Loucy (cell line): Measurements from ENCODE around the gene EXOSC7.

Source experiments
- H2AFZ ChIP-seq: fragments of 200-600 bp; sonication (generic); 2 replicates; pipeline ENCODE4 v1.6.0; 2016; ENCODE audit warnings: antibody characterized with exemption, mild to moderate bottlenecking, low read length, moderate library complexity
- H3F3A ChIP-seq: fragments of 200-600 bp; 2 replicates; pipeline ENCODE4 v1.6.0; 2016; ENCODE audit warnings: antibody characterized with exemption, low read depth, mild to moderate bottlenecking
- H3K27me3 ChIP-seq: fragments of 200-600 bp; sonication (generic); 2 replicates; pipeline ENCODE4 v1.6.1; 2014; ENCODE audit warnings: low read length, mild to moderate bottlenecking; ENCODE audit not compliant: insufficient read depth, poor library complexity, severe bottlenecking
- H3K36me3 ChIP-seq: fragments of 200-600 bp; sonication (generic); 2 replicates; pipeline ENCODE4 v1.6.1; 2016; ENCODE audit warnings: low read length; ENCODE audit not compliant: insufficient read depth
- H3K4me1 ChIP-seq: fragments of 200-600 bp; sonication (generic); 2 replicates; pipeline ENCODE4 v1.5.1; 2014; ENCODE audit warnings: low read length, mild to moderate bottlenecking; ENCODE audit not compliant: insufficient read depth, poor library complexity, severe bottlenecking
- H3K4me2 ChIP-seq: fragments of 200-600 bp; sonication (generic); 2 replicates; pipeline ENCODE4 v1.6.0; 2014; ENCODE audit warnings: antibody characterized with exemption, low read length, low read depth, mild to moderate bottlenecking; ENCODE audit not compliant: poor library complexity, severe bottlenecking
- H3K4me3 ChIP-seq: fragments of 200-600 bp; sonication (generic); 2 replicates; pipeline ENCODE4 v1.5.1; 2014; ENCODE audit warnings: low read length, mild to moderate bottlenecking, mixed read lengths; ENCODE audit not compliant: poor library complexity, severe bottlenecking
- H3K79me2 ChIP-seq: fragments of 200-600 bp; sonication (generic); 2 replicates; pipeline ENCODE4 v1.6.1; 2014; ENCODE audit warnings: low read length; ENCODE audit not compliant: insufficient read depth
- H3K9ac ChIP-seq: fragments of 200-600 bp; sonication (generic); 2 replicates; pipeline ENCODE4 v1.6.0; 2014; ENCODE audit warnings: mild to moderate bottlenecking, low read depth, low read length, moderate library complexity; ENCODE audit not compliant: poor library complexity, severe bottlenecking
- H3K9me2 ChIP-seq: fragments of 200-600 bp; sonication (generic); replicated peaks from 2 replicates; pipeline ENCODE4 v1.6.1; 2016; ENCODE audit warnings: low read depth, low read length, mixed read lengths
- H3K9me3 ChIP-seq: fragments of 200-600 bp; sonication (generic); 2 replicates; pipeline ENCODE4 v1.6.1; 2014; ENCODE audit warnings: mild to moderate bottlenecking, antibody characterized with exemption, low read length, low read depth; ENCODE audit not compliant: insufficient read depth
- H4K20me1 ChIP-seq: fragments of 200-600 bp; sonication (generic); 2 replicates; pipeline ENCODE4 v1.6.0; 2014; ENCODE audit warnings: antibody characterized with exemption, low read length, mild to moderate bottlenecking; ENCODE audit not compliant: insufficient read depth, poor library complexity, severe bottlenecking
- CTCF ChIP-seq: fragments of 200-600 bp; sonication (generic); conservative IDR thresholded peaks from 2 replicates; pipeline ENCODE4 v1.5.1; 2014; ENCODE audit warnings: mild to moderate bottlenecking, antibody characterized with exemption, low read length
- EZH2phosphoT487 ChIP-seq: fragments of 200-600 bp; IDR thresholded peaks from 2 replicates; pipeline ENCODE4 v1.6.1; 2018; ENCODE audit warnings: antibody characterized with exemption, mild to moderate bottlenecking, moderate library complexity, borderline replicate concordance

EXOSC7 gene

GRCh38 chr3:45029661-45030060 is 53.6 kb downstream of the EXOSC7 start:
- Histone ChIP-seq H3F3A (no peaks in the 10 kb centered on the region), H3K4me2 (no peak overlapping the region), H3K9me2 (no peaks in the 10 kb centered on the region), H3K79me2 (no peaks in the 10 kb centered on the region), H3K36me3 (no peaks in the 10 kb centered on the region), H3K4me1 (peaks cover 12% of the 10 kb centered on the region), H2AFZ (no peak overlapping the region), H3K27me3 (no peaks in the 10 kb centered on the region), H3K9me3 (no peaks in the 10 kb centered on the region), H3K4me3 (no peak overlapping the region), H3K9ac (no peak overlapping the region), H4K20me1 (no peaks in the 10 kb centered on the region)
- no peak for TF ChIP-seq EZH2phosphoT487
- no peak for TF ChIP-seq CTCF

GRCh38 chr3:45031531-45031930 is 55.5 kb downstream of the EXOSC7 start:
- H3F3A ChIP-seq: no peaks in the 10 kb centered on the region
- H3K36me3 ChIP-seq: no peaks in the 10 kb centered on the region
- no peak overlapping the region for H3K4me3 ChIP-seq
- H3K9me3 ChIP-seq: no peaks in the 10 kb centered on the region
- no peak overlapping the region for H3K4me2 ChIP-seq
- H3K27me3 ChIP-seq: no peaks in the 10 kb centered on the region
- no peaks in the 10 kb centered on the region for H3K79me2 ChIP-seq
- H4K20me1 ChIP-seq: no peaks in the 10 kb centered on the region
- H3K4me1 ChIP-seq: peaks cover 29% of the 10 kb centered on the region
- no peaks in the 10 kb centered on the region for H3K9me2 ChIP-seq
- H3K9ac ChIP-seq: no peak overlapping the region
- TF ChIP-seq EZH2phosphoT487 (no peak), CTCF (no peak)
- no peak overlapping the region for H2AFZ ChIP-seq

- H3K9me3 ChIP-seq: no peaks in the 10 kb centered on the region
- H3K4me2 ChIP-seq: no peak overlapping the region
- H3K9me2 ChIP-seq: no peaks in the 10 kb centered on the region
- no peak overlapping the region for H3K4me3 ChIP-seq
- H3F3A ChIP-seq: no peaks in the 10 kb centered on the region
- H4K20me1 ChIP-seq: no peaks in the 10 kb centered on the region
- TF ChIP-seq CTCF (no peak), EZH2phosphoT487 (no peak)
- no peak overlapping the region for H2AFZ ChIP-seq
- no peak overlapping the region for H3K9ac ChIP-seq
- H3K4me1 ChIP-seq: peaks cover 33% of the 10 kb centered on the region
- H3K36me3 ChIP-seq: no peaks in the 10 kb centered on the region
- no peaks in the 10 kb centered on the region for H3K27me3 ChIP-seq
- H3K79me2 ChIP-seq: no peaks in the 10 kb centered on the region
Observed at GRCh38 chr3:45032113-45032512, 56.1 kb downstream of the EXOSC7 start.
